ENCODE data around the gene MYCT1.
"Not testable (repeated sequence)": the region's sequence is repeated elsewhere in the genome, so short reads cannot be mapped to it uniquely, and the experiment has no call there.

MYCT1 gene, protein sequence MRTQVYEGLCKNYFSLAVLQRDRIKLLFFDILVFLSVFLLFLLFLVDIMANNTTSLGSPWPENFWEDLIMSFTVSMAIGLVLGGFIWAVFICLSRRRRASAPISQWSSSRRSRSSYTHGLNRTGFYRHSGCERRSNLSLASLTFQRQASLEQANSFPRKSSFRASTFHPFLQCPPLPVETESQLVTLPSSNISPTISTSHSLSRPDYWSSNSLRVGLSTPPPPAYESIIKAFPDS

DNA sequence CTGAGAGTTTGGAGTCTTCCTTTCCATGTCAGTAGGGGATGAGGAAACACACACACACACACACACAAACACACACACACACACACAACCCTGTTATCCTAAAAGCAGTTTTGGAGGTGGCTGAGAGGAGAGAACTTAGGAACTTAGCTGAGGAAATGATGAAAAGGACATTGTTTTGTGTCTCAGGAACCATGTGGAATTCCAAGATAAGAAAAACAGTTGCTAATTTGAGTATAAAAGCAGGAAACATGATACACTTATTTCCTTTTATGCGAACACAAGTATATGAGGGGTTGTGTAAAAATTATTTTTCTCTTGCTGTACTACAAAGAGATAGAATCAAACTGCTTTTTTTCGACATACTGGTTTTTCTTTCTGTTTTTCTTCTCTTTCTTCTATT is at the start of gene MYCT1:
Gene MYCT1 (plus strand): TSS at position 264 of the 400 bp plus-strand sequence. CDS start 6 bp downstream, at position 270.
- DNase-seq: no peak

DNA sequence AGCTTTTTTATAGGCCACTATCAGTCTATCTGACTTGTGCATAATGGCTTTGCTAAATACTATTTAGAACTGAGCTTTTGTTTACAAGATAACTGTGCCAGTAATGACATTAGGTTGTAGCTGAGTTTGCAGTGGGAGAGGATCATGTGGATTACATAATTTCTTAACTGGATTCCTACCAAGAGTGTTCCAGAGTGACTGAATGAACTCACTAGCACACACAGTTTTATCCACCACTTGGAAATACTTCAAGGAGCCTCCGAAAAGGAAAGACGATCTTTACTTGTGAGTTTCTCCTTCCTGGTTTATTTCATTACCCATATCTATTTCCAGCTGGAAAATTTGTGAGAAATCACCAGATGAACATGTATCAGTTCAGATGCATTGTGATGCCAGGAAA is 49.6 kb upstream of the MYCT1 start:
- DNase-seq: no peak

DNA sequence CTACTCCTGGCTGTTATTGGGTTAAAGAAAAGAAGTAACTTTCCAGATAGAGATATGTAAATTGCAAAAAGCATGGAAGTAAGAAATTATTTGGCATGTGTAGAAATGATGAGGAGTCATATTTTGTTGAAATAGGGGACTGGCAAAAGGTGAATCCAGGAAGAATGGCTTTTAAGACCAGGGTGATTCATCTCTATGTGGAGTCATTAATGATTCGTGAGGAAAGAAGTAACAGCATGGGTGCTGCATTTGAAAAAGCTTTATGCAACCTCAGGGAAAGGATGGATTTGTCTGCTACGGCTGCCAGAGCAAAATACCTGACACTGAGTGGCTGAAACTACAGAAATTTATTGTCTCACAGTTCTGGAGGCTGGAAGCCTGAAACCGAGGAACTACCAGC is 45.7 kb upstream of the MYCT1 start:
- DNase-seq: no peak

DNA sequence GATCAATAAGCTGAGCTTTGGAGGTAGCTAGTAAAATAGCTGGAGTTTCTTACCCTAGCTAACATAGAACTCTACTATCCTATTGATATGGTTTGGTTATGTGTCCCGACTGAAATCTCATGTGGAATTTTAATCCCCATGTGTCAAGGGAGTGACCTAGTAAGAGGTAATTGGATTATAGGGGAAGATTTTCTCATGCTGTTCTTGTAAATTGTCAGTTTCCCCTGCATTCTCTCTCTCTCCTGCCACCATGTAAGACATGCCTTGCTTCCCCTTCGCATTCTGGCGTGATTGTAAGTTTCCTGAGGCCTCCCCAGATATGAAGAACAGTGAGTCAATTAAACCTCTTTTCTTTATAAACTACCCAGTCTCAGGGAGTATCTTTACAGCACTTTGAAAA is 35.9 kb upstream of the MYCT1 start:
- no peak for DNase-seq

DNA sequence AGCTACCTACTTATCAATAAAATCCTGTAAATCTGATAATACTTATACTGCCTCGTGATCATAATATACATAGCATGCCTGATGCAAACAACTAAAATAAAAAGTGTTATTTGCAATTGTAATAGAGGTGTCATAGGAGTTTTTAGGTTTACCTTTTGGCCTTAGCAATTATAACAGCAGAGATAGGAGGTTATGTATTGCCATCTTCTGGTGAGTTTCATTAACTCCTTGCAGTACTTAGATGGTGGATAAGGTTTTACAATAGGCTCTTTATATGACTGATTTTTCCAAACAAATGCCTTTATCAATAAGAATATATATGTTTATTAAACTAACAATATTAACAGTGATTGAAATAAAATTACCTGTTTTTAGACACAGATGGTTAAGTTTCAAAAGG is 27.8 kb upstream of the MYCT1 start:
- no peak for DNase-seq

DNA sequence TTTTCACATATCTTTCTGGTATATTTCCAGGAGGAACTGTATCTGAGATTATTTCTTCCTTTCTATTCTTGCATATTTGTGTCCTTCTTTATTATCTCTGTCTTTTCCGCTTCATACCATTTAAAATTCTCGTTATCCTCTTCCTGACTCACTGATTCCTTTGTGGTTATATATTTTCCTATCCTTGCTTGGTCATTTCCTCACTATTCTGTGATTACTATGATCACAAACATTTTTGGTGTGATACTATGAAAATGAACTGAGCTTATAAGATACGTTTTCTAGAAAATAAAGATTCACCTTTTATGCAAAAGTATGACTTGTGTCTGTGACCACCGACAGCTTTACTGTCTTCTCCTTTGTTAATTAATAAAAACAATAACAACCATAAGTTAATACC is 26.5 kb upstream of the MYCT1 start:
- no peak for DNase-seq

DNA sequence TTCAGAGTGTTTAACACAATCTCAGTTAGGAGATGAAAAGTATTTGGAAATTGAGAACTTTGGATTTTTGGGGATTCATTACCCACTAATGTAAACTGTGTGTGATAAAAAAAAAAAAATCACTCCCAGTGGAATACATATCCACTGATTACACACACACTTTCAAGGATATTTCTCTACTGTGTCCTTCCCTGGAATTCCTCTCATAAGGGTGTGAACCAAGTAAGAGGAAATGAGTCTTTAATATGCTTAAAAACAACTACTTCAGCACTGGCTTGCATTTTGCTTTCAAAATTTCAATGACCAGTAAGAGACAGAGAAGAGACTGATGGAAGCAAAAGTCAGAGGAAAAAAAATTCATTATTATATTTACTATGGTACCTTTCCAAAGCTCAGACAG is 24.5 kb upstream of the MYCT1 start:
- DNase-seq: no peak

DNA sequence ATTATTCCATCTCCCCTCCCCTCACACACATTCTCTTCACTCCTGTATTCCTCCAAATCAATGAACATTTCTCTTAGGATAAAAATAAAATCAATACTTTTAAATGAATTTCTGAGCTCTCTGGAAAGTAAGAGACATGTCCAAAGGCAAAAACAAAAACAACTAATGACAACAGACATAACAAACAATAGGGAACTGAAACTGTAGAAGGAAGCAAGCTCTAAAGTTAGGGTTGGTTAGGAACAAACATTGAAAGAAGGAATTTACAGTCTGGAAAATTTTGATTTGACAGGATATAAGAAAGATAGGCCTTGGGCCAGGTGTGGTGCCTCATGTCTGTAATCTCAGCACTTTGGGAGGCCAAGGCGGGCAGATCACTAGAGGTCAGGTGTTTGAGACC is 17.5 kb upstream of the MYCT1 start:
- DNase-seq: no peak

DNA sequence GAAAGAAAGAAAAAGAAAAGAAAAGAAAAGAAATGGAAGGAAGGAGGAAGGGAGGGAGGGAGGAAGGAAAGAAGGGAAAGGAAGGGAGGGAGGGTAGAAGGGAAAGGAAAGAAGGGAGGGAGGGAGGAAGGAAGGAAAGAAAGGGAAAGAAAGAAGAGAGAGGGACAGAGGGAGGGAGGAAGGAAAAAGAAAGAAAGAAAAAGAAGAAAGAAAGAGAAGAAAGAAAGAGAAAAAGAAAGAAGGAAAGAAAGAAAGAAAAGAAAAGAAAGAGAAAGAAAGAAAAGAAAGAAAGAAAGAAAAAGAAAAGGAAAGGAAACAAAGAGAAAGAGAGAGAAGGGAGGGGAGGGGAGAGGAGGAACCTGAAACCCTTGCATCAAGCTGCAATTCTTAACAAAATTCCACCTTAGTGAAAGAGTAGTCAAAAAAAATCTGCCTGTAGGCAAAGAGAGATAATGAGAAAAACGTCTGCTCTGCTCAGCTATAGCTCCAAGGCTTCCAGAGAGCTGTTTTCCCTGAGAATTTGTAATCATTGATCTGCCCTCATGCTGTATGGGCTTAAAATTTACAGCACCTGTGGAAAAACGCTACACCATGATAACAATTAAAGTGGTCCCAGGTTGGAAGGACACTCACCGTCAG is 16.7 kb upstream of the MYCT1 start:
- no peak for DNase-seq

DNA sequence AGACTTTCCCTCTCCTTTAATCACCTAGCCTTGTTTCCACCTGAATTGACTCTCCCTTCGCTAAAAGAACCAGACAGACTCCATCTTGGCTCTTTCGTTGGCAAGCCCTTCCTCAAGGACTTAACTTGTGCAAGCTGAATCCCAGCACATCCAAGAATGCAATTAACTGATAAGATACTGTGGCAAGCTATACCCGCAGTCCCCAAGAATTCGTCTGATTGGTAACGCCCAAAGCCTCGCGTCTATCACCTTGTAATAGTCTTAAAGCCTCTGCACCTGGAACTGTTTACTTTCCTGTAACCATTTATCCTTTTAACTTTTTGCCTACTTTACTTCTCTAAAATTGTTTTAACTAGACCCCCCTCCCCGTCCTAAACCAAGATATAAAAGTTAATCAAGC is 15.6 kb upstream of the MYCT1 start:
- DNase-seq: no peak

DNA sequence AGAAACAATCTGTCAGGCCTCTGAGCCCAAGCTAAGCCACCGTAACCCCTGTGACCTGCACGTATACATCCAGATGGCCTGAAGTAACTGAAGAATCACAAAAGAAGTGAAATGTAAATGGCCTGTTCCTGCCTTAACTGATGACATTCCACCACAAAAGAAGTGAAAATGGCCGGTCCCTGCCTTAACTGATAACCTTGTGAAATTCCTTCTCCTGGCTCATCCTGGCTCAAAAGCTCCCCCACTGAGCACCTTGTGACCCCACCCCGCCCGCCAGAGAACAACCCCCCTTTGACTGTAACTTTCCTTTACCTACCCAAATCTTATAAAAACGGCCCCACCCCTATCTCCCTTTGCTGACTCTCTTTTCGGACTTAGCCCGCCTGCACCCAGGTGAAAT is 14.8 kb upstream of the MYCT1 start:
- DNase-seq: not testable (repeated sequence)

DNA sequence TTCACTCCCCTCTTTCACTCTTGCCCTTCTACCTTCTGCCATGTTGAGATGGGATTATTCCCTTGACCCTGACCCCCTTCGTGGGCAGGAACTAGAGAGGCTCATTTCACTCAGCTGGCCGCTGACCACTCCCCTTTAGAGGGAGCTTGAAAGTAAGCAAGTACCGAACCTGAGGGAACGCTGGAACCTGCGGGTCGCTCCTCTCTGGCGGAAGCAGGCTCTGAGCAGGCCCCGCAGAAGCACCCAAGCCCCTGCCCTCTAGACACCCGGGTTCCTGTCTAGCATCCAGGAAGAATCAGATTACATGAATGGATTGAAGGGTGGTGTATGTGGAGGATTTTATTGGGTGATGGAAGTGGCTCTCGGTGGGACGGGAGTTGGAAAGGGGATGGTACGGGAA is 11.9 kb upstream of the MYCT1 start:
- DNase-seq: no peak

DNA sequence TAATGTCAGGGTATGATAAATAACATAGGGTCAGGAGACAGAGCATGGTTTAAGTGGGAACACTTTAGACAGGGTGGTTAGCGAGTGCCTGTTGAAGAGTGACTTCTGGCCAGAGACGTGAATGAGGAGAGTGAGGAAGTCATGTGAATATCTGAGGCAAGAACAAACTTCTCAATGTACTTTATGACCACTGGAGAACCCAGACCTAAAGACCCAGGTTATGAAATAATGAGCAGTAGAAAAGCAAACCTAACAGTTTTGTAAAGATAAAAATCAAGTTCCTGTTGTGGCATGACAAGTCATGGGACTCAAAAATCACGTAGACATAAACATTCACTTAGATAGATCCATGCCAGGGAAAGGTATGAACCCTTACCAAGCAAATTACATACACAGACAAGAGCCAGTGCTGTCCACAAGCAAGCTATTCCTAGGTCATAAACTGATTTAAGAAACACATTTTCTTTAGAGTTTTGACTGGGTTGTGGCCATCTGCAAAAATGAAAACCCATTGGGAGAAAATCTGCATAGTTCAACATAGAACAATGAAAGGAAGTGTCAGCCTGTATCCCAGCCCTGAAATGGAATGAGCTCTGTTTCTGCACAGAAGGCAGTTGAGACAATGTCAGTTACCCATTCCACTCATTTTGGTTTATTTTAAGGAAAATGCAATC is 2.2 kb upstream of the MYCT1 start:
- no peak for DNase-seq

DNA sequence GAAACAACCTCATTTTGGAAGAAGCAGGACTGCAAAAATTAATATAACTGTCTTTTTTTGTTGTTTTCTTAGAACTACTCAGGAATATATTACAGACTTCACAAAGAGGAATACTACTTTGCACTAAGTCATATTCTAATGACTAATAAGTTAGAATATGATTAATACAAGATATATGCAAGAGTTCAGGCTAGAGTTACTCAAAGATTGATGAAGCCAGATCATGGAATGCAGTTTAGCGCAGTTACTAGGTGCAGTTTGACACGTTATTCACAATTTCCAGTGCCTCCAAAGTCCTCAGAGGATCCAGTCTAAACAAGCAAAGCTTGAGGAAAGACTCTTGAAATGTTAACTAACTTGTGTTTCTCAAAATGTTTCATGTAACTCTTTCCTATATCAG is 1.2 kb upstream of the MYCT1 start:
- no peak for DNase-seq

DNA sequence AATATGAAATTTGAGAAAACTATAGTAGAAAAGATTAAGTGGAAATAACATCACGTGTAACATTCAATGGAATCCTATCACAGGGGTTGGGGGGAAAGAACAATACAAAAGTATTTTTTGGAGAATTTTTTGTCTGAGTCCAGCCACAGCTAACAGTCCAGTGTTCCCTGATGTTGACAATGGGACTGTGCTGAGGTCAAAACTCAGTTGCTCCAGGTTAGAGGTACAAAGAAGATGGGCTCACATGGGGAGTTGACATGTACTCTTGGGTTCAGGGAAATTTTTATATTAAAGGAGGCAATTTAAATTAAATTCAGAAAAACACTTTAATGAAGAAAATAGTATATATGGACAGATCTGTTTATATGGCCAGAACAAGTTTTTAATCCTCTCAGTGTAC is 995 bp downstream of the MYCT1 start:
- DNase-seq: no peak

DNA sequence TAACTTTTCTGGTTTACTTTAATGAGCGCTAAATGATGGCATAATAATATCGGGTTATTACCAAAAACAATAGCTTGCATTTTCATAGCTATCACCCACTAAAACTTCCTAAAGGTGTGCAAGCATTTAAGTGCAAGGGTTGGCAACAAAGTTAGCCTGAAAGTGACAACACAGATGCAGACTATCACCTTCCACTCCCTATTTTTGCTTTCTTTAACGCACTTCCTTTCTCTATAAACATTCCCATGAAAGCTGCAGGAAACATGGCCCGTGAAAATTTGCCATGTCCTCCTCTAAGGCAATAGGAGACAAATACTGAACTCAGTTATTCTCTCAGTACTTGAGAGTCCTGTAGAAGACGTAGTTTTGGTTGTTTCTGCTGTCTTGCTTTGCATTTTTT is 2.7 kb downstream of the MYCT1 start:
- no peak for DNase-seq

DNA sequence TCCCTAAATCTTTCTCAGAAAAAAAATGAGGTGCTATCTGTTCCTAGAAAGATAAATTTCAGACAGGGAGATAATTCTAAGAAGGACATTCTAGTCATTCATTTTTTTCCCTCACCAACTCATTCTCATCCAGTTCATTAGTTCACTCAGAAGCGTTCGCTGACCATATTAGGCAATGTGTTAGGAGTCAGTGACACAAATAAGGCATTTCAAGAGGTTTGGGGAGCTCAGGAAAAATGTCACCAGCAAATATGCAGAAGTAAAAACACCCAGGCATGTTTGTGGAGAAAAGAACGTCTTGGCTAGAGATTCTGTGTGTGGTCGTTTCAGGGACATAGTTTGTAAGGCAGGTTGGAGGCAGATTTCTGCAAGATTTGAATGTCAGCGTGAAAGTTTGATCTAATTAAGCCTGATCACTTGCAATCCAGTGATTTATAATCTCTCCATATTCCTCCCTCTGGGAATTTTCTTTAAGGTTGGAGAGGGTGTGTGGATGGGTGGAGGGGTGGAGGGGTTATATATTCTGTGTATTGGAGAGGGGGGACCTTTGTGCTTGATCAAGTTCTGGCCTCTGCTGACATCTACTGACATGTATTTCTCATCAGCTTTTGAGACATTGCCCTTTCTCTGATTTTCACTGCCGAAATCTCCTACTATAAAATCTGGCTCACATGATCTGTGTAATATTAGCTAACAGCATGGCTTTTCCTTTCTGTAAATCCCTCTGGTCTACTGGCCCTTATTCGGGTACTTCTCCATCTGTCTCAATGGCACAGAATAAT is 3.6 kb downstream of the MYCT1 start:
- no peak for DNase-seq

DNA sequence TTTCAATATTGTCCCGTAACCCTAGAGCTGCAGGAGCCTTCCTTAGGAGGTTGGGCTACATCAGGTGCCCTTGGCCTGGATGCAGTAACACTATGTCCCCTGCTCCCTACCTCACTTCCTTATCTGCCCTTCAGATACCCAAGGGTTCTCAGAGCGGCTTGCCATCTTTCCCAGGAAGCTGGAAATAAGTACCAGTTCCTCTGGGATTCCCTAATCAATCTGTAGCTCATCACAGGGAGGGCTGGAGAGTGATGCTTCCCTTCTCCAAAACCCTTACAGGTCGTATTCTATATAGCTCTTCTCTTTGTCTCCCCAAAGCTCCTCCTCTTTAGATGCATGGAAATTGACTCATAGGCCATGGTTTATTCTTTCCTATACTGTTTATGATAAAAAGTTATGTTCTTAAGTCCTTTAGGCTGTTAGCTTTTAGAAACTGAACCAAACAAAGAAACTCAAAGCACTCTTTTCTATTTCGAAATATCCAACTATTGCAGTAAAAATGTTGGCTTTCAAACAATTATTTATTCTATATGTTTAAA is 4.2 kb downstream of the MYCT1 start:
- no peak for DNase-seq

DNA sequence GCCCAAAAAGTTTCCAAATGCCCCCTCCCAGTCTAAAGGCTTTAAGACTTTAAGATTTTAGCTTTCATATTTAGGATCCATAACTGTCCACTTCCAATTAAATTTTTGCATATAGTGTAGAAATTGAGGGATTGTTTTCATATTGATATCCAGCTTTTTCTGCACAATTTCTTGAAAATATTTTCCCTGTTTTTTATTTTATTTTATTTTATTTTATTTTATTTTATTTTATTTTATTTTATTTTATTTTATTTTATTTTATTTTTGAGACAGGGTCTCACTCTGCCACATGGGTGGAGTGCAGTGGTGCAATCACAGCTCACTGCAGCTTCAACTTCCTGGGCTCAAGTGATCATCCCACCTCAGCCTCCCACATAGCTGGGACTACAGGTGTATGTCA is 6.1 kb downstream of the MYCT1 start:
- not testable (repeated sequence) for DNase-seq

DNA sequence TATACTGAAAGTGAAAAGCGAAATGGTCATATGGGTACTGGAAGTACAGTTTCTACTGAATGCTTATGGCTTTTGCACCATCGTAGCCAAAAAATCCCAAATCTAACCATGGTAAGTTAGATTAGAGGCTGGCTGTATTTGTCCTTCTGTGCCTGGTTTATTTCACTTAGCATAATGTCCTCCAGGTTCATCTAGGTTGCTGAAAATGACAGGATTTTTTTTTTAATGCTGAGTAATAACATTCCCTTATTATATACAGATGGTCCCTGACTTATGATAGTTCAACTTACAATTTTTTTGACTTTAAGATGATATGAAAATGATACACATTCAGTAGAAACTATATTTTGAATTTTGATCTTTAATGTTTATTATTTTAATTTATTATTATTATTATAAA is 7.6 kb downstream of the MYCT1 start:
- no peak for DNase-seq

DNA sequence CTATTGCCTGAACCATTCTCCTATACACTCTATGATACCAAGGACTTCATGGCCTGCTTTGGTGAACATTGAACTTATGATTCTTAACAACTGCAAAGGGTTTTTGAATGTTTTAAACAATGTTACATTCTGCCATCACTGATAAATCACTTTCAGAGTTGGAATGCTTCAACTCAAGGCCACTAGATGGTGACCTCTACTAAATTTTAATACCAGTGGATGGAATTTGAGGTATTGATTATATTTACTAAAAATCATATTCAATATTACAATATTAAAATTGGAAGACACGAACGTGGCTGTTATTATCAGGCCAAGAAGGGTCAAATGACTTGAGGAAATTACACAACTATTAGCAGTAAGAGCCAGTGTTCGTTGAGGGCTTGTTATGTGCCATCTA is 18.6 kb downstream of the MYCT1 start:
- DNase-seq: no peak

DNA sequence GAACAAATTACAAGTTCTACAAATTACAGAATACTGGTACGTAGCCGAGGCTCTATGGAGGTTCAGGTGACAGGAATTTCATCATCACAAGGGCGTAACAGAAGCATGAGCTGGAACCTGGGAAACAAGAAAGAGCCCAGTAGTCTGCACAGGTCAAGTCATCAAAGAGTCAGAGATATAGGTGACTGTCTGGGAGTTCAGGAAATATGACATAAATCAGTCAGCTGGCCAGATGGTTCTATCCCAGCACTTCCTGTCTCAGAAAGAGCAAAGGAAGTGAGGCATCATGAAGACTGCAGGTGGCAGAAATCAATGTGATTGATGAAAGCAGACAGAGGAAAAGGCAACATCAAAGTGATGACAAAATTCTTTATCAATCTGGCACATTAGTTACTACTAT is 23.3 kb downstream of the MYCT1 start:
- no peak for DNase-seq

DNA sequence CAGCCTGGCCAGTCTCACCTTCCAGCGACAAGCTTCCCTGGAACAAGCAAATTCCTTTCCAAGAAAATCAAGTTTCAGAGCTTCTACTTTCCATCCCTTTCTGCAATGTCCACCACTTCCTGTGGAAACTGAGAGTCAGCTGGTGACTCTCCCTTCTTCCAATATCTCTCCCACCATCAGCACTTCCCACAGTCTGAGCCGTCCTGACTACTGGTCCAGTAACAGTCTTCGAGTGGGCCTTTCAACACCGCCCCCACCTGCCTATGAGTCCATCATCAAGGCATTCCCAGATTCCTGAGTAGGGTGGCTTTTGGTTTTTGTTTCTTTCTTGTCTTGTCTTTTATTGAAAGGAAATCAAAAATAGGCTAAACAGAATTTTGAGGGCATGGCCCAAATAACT is 24.3 kb downstream of the MYCT1 start:
- DNase-seq: no peak

DNA sequence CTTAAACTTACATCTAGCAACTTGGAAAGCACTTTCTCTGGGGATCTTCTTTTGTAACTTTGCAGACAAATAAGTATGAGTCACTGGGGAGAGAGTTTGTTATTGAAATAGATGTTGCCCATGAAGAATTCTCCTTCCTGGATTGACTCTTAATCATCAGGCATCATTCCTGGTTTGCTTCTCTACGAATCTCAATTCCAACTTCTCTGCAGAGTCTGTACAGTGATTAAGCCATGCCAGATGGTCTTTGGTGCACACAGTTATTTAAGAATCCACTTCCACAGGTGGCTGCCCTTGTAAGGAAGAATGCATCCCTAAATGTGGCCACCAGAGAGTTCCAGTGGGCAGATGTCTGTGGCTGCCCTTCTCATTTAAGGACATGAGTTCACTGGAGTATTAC is 25.7 kb downstream of the MYCT1 start:
- DNase-seq: no peak
